ENCODE measurements around the gene SMIM11. TPM values are rescaled to one million over a fixed set of nuclear protein-coding genes. Genes with fewer than 3 reads are reported as not detected.
"Not testable (repeated sequence)": the region's sequence is repeated elsewhere in the genome, so short reads cannot be mapped to it uniquely, and the experiment has no call there.

Gene SMIM11
- total RNA-seq, 1 donor from 2014 or later: 20.5 TPM

DNA sequence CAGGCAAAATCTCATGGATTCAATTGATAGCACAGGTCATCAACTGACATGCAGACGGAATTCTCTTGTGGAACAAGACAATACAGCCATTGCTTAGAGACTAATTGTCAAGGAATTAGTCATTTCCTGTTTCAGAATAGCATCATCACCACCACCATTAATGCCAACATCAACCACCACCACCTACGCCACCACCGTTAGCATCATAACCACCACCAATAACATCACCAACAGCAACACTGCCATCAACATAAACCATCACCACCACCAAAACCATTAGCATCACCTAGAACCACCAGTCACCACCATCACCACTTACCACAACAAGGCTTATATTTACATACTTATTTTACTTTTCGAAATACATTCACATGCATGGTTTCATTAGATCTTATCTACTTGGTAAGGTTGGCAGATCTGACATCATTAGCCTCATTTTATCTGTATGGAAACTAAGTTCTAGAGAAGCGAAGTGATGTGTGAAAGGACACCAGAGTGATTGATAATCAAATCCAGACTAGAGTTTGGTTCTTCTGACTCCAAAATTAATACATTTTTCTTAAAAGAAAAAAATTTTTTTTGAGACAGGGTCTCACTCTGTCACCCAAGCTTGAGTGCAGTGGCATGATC lies 42.3 kb downstream of the SMIM11 start:
- not testable (repeated sequence) for DNase-seq (ENCODE audit: low spot score)

DNA sequence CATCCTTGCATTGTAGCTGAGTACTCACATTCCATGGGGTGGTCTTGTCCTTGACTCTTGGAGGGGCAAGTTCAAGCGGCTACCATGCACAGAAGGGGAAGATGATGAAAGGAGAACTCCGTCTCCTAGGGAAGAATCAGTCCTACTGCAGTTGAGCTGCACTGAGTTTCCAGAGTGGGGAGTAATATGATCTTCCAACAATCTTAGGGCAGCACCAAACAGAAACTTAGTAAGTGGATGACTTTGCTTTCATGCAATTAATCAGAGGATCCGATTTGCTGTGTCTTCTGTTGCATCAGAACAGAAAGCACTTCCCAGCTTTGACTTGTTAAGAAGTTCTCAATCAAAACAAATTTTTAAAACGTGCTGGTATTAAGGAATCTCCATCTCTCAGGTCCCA lies 48.5 kb downstream of the SMIM11 start, which contains the start of gene SMIM34:
SMIM34 (minus strand) TSS at position 147 of the 400 bp plus-strand sequence; CDS start at position 35, 112 bp downstream.
- not testable (repeated sequence) for DNase-seq (ENCODE audit: low spot score)

DNA sequence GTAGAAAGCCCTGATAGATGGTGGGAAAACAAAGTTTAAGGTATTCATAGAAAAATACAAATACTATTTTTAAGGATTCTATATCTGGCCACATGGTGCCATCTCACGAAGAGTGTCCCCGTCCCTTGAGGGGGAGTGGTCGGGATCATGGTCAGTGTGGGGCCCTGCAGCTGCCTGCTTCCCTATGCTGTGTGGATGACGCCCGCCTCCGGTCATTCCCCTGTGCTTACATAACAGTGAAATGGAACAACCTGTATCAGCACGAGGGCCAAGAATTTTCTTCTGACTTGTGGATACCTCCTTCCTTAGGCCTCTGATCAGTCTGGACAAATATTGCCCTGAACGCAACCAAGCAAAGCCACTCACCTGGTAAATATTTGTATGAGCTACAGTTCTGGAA lies 52.0 kb downstream of the SMIM11 start:
- not testable (repeated sequence) for DNase-seq (ENCODE audit: low spot score)

DNA sequence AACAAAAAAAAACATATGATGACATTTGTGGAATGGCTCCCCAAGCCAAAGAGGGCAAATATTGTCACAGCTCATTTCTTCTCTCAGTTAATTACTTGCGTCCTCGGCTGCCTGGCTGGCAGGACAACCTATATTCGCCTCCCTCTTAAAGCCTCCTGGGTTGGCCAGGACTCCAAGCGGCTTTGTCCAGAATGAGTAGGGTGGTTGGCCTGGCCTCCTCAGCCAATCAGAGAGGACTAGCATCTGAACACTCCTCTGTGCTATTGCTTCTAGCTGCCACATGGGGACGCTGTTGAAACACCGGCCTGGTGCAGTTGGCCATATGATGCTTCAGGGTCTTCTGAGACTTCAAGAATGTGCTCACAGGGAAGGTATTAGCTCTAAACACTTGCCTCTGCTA lies 53.1 kb downstream of the SMIM11 start:
- not testable (repeated sequence) for DNase-seq (ENCODE audit: low spot score)

DNA sequence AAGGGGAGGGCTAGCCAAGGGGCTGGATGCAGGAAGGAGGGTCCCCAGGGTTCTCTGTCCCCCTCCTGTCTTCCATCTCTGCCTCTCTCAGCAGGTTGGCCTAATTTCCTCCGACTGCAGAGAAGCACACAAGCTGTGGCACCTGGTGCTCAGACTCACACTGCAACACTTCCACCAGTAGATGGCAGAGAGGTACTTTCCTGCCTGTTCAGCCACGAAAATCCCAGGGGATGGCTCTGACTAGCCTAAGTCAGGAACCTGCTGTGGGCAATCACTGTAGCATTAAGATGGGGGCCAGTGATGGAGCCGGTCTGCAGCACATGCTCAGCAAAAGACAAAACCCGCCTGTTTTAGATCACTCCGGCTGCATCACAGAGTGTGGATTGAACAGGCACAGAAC lies 54.4 kb downstream of the SMIM11 start:
- DNase-seq (ENCODE audit: low spot score): not testable (repeated sequence)

Other genes starting within 250 kb of the SMIM11 start
- not detected for gene KCNE2, start 11.5 kb upstream of the SMIM11 start, total RNA-seq
- not detected for gene SMIM34, start 48.4 kb downstream of the SMIM11 start, total RNA-seq
- gene KCNE1, start 136.7 kb downstream of the SMIM11 start, total RNA-seq: 0.69 TPM
- 30.9 TPM for gene RCAN1, start 239.6 kb downstream of the SMIM11 start, total RNA-seq

Data from mucosa of gallbladder (tissue), 1 donor.